CD4-positive, alpha-beta T cell treated with Interferon alpha-2 for 1 hour (primary cell): ENCODE results near the gene ZNF710.

Experiments
- DNase-seq, 2 donors: peaks; one replicate each; pipeline ENCODE4 v3.0.0-alpha.2; 2020 to 2022

Gene ZNF710

DNA sequence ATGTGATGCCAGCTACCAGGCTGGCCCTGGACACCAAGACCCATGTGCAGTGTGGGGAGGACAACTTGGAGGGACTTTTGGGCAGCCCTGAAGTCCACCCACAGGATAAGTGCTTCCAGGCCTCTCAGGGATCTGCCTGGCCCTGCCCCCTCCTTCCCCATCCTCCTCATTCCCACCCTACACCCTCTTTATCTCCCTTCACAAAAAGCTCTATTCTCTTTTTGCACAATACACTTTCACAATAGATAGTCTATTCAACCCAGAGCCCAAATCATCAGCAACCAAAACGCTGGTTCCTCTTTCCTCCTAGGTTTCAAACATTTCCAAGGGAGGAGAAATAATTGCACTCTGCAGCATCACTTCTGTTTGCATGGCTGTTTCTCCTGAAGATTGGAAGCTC, 7.8 kb upstream of the ZNF710 start:
- no peak for DNase-seq

DNA sequence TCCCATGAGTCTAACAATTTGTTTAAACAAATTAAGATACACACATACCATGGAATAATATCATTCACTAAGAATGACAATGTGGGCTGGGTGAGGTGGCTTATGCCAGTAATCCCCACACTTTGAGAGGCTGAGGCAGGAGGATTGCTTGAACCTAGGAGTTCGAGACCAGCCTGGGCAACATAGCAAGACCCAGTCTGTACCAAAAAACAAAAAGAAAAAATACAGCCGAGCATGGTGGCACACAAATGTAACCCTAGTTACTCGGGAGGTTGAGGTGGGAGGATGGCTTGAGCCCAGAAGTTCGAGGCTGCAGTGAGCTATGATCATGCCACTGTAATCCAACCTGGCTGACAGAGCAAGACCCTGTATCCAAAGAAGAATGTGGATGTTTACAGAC, 4.0 kb upstream of the ZNF710 start:
- DNase-seq: no peak

DNA sequence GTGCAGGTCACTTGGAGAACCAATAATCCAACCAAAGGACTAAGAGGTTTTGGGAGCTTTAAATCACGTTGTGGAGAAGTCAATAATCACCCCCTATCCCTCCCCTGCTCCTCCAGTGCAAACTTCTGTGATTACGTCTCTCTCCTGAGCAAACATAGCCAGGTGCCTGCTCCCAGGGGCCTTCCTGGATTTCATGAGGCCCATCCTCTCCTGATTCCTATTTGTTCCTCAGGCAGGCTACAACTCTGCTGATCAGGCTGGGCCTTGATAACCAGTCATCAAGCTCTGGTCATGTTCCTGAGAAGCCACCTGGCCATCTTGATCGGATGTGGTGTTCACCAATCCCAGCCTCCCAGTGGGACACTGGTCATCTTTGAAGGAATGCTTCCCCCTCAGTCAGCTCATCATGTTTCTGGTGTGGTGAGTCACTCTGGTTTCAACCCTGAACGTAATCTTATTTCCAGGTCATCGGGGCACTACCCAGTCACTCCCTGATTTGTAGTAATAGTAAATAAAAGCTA, 2.9 kb upstream of the ZNF710 start:
- DNase-seq: no peak

DNA sequence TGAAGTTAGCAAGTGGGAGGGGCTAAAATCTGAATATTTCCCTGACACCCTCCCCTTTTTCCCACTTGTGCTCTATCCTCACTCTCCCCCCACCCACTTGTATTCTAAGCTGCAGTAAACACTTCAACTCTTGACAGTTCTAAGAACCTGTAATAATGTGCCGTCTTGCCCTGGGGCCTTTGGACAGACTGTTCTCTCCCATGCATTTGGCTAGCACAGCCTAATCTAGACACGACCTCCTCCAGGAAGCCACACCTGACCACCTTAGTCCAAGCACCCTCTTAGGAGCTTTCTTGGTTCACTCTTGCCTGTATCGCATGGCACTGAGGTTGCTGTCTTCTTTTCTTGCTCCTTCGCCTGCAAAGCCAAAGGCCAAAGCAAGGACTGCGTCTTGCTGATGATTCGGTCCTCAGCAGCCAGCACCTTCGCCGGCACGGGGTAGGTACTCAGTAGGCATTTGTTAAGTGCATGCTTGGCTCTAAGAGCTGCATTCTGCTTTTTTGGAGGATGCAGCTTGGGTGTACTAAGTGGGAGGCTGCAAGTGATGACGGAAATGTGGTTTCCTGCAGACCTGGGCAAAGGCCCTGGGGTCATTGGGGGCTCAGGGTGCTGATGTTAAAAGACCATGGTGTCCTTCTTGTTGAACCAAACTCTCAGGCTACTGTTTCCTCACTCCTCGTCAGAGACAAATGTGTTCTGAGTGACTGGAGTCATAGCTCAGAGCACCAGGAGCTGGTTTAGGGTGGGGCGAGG, 2.0 kb upstream of the ZNF710 start:
- DNase-seq: no peak

DNA sequence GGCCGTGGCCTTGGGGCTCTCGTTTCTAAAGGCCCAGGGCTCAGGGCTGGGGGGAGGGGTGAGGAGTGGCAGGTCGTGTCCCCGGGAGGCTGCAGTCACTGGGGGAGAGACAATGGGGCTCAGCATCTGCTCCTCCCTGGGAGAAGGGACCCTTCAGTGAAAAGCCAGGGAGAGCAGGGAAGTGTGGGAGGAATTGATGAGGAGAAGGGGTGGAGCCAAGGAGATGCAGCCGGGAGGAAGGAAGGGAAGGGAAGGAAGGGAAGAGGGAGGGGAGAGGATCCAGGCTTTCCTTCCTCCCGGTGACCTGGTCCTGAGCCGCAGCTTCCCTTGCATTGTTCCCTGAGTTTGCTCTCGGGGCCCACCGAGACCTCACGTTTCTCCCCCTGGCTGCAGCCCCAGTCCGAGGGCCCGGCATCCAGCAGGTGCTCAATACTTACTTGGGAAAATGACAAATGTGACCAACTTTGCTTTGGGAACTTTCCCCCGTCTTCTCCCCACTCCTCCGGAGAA, 1.4 kb upstream of the ZNF710 start:
- no peak for DNase-seq

DNA sequence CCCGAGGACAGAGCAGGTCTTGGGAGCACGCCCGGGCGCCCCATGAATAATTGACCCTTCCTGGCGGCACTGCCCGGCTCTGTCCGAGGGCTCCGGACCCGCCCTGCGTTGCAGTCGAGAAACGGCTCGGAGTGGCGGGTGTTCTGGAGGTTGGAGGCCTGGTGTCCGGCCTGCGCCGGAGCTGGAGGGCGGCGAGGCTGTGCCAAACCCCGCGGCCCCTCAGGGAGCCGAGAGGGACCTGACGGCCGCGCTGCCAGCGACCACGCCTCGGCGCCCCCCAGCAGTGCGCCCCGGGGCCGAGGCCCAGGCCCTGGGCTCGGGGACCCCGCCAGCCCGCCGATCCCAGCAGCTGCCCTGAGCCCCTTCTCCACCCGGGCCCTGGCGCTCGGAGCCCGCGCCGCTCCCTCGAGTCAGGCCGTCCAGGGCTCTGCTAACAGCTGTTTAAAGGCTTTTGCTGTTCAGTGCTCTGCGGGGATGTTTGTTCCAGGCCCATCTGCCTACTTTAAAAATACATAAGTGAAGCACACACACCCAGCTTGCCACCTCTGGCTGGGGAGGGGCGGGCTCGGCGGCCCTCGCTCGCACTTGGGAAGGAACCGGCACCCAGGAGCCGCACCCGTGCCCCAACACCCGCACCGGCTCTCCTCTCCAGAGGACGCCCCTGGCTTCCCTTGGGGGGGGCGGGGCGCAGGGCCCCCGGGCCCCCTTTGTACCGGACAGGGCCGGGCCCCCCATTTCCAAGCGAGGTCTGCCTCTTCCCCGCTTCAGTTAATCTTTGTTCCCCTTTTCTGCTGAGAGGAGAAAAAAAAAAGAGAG, 730 bp upstream of the ZNF710 start:
- DNase-seq: no peak

DNA sequence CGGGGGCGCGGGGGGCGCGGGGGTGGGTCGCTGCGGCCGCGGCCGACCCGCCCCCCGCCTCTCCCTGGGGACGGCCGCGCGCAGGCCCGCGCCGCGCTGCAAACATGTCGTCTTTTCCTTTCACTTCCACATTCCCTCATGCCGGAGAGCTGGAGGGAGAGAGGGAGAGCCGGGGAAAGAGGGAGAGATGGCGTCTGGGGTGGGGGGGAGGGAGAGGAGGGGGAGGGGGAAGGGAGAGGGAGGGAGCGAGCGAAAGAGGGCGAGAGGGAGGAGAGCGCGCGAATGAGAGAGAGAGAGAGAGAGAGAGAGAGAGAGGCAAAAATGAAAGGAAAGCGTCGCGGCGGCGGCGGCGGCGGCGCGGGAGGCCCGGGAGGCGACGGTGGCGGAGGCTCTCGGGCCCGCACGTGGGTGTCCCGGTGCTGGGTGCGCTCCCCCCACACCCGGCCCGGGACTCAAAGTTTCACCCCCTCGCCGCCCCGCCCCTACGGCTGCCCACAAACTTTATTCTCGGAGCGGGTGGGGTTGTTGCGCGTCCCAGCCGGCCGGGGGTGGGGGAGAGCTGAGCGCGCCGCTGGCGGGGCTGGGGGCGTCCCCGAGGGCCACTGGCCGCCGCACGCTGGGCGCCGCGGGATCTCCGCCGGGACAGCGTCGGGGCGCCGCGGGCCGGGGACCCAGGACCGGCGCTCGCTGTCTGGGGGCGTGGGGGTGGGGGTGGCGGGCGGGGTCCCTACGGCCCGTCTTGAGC, 731 bp downstream of the ZNF710 start:
- peak; percentile 59 to 77 for DNase-seq

DNA sequence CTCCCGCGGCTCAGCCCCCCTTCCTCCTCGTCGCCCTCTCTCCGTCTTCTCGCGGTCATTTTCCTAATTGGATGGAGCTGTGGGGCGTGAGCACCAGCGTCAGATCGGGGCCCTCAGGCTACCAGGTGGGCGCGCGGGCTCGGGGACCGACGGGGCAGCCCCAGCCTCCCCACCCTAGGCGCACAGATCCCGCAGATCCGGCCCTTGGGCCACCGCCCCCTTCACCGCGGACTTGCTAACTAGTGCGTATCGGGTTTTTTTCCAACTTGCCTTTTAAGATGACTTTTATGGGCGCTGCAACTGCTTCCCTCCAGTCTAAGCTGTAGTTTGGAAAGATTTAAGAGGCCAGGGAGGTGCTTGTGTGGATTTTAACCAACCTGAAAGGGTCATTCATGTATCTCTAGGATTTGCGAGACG, 1.3 kb downstream of the ZNF710 start:
- DNase-seq: peak in 1 of 2 donors; percentile 38

DNA sequence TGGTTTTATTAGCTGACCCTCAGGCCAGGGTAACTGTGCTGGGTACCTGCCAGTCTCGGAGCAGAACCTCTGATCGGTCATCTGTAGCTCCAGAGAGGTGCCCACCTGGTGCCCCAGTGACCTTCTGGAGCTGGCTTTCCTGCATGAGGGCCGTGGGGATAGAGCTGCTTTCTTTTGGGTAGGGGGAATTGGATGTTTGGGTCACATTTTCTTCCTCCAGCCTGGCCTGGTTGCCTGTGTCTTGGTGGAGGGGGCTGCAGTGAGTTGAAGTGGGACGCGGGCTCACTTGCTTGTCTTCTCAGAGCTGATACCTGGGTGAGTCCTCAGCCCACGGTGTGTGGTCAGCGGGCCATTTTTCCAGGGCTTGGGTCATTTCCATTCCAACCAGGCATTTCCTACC, 2.6 kb downstream of the ZNF710 start:
- no peak for DNase-seq

DNA sequence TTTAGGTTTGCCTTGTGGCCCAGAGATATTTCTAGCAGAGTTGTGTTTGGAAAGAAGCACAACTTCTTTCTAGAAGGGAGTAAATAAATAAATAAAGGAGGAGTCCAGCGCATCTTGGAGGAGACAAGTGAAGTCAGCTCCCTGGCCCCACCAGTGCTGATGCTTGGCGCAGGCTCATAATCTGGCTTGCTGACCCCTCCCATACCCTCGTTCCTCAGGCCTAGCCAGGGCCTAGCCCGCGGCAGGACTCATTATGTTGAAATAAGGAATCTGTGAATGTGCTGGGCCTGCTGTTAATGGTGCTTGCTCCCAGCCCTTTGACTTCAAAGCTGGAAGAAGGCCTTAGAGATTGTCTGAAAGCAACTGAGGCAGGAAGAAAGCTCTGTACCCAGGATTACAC, 3.1 kb downstream of the ZNF710 start:
- no peak for DNase-seq

DNA sequence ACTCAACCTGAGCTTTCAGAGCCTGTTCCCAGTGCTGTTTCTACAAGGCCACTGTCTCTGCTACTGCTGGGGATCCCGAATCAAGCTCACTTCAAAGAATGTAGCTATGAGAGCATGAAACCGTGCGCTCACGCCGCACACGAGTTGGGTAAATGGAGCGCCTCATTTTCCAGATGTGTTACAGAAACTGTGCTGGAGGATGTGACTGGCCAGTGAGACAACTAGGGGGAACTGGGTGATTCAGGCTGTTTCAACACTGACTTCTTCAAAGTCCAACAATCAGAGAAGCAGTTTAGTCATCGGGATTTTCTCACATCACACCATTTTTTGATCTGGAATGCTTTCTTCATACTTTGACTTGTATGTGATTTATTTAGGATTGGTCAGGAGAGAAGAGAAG, 3.5 kb downstream of the ZNF710 start:
- peak in 1 of 2 donors; percentile 58 for DNase-seq

DNA sequence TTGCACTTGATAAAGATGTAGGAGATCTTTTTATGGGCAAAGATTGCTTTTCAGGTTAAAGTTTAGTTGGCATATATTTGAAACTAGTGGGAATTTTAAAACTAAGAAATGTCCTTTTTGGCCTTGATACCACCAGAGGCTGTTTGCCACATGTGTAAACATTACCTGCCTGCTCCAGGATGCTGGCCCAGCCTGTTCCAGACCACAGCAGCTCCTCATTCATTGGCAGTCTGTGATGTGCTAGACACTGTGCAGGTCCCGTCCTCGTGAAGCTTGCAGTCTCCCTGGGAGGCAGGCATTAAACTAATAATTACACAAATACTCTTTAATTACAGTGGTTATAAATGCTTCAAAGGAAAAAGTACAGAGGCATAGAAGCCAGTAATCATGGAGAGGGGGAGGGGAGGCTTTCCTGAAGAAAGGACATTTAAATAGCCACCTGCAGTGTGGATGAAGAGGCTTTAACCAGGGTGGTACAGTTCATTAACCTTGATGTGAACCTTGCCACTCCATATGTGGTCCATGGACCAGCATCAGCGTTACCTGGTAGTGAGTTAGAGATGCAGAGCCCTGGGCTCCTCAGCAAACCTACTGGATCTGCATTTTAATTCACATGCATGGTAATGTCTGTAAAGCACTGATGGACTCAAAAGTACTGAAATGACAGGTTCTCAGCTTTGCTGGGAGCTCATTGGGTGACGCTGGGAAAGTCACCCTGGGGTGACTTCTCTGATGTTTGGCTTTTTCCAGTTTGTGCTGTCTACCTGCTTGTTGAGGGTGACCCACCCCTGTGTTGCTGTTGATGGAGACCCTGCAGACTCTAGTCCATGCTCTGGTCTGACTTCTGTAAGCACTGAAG, 5.3 kb downstream of the ZNF710 start:
- no peak for DNase-seq

DNA sequence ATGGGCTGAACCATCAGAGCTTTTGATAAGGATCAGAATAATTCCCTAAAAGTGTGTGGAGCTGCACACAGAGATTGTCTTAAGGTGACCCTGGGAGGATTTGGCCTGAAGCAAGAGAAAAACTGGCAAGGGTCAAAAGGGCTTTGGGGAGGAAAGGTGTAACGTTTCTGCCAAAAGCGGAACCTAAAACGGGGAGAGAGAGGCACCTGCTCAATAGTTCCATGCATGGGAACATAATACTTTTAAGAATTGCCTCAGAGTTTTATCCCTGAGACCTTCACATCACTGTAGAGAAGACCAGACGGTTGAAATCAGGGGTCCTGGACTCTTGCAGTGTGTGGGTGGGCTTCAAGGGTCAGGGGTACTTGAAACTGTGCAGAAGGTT, 5.9 kb downstream of the ZNF710 start:
- no peak for DNase-seq

DNA sequence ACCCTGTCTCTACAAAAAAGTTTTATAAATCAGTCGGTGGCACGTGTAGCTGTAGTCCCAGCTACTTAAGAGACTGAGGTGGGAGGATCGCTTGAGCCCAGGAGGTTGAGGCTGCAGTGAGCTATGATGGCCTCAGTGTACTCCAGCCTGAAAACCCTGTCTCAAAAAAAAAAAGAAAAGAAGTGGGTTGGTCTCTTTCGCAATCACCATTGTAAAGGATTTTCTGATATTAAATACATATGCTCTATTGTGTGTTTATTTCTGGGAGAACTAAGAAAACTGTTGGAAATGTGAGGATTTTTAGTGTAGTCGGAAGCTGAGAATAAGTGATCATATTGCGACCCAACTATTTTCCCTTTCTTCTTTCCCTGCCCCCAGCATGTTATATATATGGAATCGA, 7.5 kb downstream of the ZNF710 start:
- DNase-seq: no peak

DNA sequence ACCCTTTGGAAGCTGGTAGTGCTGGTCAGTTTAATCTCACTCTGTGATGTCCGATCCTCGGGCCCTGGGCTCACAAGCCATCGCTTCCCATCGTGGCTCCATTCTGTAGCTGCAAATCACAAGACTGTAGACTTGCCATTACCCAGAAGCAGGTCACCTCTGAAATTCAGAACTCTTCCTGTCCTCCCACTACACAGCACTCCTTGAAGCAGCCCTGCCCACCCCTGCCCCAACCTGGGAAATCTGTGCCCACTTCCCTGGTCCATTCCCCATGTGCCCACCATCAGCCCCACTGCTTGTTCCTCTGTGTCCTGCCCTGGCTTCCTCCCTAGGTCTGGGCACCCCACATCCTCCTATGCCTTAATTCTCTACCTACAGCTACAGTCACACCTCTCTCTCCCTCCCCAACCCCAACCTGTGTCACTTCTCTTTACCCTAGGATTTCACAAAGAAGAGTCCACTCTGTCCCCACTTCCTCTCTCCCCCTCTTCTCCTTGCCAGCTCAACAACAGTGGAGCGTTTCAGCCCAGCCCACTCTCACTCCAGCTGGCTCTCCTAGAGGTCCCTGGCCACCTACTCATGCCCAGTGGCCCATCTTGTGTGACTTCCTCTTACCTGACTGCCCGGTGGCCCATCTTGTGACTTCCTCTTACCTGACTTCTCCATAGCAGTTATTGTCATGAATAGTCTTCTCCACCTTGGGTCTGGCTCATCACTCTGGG, 8.3 kb downstream of the ZNF710 start:
- DNase-seq: no peak

DNA sequence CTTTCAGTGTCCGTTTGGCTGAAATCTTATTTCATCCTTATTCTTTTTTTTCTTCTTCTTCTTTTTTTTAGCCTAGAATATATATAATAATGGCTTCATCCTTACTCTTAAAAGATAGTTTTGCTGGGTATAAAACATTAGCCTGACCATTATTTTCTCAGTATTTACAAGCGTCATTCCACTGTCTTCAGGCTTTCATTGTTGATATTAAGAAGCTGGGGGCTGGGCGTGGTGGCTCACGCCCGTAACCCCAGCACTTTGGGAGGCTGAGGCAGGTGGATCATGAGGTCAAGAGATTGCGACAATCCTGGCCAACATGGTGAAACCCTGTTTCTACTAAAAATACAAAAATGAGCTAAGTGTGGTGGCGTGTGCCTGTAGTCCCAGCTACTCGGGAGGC, 10.6 kb downstream of the ZNF710 start:
- DNase-seq: no peak

DNA sequence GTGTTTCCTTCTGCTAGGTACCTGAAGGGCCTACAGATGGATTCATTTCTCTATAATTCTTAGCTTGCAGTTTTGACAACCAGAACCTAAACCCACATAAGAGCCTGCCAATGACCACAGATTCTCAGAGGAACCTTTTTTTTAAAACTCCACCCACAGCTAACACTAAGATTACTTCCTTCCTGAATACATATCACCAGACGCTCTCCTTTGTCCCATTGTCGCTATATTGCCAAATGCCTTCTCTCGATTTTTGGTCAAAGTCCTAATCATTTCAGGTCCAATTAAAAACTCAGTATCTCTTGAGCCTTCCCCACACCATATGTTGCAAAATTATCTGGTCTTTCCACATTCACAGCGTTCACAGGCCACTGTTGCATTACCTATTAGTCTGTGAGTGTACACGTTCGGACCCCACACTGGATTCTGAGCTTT, 12.4 kb downstream of the ZNF710 start:
- peak in 1 of 2 donors; percentile 70 for DNase-seq

DNA sequence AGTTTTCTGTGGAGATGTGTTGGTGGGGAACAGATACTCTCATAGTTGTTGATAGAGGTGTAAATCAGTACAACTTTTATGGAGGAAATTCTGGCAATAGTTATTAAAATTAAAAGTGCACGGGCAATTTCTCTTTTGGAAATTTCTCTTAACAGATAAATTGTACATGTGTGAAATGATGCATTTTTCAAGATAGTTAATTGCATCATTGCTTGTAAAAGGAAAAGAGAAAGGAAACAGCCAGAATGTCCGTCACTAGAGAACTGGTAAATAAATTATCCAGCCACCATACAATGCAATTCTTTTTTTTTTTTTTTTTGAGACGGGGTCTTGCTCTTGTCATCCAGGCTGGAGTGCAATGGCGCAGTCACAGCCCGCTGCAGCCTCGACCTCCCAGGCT, 14.2 kb downstream of the ZNF710 start:
- no peak for DNase-seq

DNA sequence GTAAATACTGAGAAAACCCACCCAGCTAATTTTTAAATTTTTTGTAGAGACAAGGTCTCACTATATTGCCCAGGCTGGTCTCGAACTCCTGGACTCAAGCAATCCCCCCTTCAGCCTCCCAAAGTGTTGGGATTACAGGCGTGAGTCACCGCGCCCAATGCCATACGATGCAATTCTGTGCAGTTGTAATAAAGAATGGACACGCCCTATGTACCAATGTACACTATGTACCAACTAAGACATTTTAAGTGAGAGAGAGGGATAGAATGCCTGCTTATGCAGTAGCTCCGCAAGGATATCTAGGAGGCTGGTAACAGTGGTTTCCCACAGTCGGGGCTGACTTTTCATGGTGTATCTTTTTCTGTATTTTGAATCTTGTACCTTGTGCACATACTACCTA, 14.6 kb downstream of the ZNF710 start:
- DNase-seq: no peak

DNA sequence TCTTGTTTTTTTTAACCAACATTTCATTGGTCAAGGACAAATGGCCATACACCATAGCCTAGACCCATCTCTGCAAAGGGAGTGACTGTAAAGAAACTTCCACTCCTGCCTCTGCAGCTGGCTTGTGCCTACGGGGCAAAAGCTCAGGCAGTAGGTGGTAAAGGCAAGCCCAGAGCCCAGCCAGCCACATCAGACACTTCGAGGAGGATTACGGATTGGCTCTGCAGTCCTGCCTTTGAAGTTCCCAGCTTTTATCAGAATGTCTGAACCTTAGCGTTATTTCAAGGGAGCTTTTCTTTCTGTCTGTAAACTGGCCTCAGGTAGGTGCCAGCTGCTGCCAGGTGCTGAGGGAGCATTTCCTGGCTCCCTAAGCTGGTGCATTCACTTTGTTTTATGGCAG, 15.6 kb downstream of the ZNF710 start:
- no peak for DNase-seq

DNA sequence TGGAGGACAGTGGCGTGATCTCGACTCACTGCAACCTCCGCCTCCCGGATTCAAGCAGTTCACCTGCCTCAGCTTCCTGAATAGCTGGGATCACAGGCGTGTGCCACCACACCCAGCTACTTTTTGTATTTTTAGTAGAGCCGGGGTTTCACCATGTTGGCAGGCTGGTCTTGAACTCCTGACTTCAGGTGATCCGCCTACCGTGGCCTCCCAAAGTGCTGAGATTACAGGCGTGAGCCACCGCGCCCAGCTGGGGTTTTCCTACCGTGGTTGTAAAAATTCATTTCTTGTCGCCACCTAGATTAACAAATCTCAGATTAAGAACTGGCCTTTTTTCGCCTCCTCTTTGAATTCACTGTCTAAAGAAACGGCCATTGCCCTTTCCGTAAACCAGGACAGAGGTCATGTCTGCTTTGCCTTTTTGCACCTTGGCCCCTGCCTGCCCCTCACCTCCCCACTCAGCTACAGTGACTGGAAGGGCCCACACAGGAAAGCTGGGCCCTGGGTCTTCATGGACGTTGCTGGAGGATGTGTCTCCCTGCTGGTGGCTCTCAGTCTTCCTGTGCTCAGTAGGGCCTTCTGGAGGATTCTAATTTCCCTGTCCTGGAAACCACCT, 17.2 kb downstream of the ZNF710 start:
- DNase-seq: no peak
